Midbrain (tissue), 1 donor: ENCODE data around the gene TSEN2.

Experiments
- DNase-seq: peaks from one replicate; lab custom pipeline; 2025; lab: John Stamatoyannopoulos, UW

Gene TSEN2

DNA sequence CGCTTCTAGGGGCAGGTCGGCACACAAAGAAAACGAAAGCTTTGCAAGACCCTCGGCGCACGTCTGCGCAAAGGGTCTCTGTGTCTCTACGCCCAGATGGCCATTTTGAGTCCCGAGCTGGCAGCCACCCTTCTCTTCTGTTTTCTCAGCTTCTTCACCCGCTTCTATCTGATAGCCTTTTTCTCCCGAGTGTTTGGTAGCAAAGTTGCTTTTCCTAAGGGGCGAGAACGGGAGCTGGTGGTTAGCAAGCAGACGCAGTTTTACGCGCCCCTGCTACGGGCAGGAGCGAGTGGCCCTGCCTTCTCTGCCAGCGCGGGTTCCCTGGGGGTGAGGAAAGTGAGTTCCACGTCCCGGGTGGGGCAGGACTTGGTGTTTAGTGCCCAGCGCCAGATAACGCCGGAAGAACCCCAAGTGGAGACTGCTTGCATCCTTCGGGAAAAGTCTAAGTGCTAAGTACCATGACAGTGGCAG is 69.7 kb downstream of the TSEN2 start:
- DNase-seq, result no peak

DNA sequence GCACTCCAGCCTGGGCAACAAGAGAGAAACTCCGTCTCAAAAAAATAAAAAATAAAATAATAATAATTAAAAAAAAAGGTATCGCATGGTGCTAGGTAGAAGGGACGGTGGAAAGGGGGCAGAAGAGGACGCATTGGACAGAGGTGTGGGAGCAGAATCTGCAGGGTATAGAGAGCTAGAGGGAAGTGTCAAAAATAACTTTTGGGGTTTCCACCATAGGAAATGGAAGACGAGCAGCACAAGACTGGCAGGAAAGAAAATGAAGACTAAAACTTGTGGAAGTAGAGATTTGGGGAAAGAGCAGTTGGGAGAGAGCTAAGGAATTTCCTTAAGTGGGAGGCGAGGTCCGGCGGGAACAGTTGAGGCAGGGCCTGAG is 72.0 kb downstream of the TSEN2 start:
- DNase-seq, result no peak

DNA sequence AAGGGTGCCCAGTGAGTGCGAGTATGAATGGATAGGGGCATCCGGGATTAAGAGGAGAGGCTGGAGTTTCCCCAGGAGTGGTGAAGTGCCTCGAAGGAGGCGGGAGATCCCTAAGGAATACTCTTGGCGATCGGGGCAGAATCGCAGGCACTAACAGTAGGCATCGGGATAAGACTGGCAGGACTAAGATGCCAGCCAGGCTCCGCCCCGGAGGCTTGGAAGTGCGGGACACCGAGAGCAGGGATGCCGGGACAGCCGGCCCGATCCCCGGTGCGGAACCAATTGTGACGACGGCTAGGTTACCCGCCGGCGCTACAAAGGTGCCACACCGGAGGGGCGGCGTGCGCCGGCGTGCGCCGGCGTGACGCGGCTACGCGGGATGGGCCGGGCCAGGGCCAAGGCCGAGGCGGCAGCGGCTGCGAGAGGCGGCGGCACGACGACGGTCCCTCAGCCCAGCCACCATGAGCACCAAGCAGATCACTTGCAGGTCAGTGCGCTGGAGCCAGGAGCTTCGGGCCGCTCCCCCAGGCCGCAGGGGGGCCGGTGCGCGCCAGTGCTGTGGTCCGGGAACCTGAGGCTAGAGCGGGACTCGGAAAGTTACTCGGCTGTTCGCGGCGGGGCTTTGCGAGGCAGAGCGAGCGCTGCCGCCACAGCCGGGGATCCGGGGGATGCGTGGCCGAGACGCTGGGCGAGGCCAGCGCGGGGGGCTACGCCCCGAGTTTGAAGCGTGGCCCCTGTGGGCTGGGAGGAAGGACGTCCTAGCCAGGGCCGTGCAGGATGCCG is 72.6 kb downstream of the TSEN2 start, which contains the start of gene MKRN2:
Gene MKRN2 (plus strand): TSS at position 398 of the 783 bp plus-strand sequence. CDS start 64 bp downstream, at position 462.
- DNase-seq, result peak; percentile 90

DNA sequence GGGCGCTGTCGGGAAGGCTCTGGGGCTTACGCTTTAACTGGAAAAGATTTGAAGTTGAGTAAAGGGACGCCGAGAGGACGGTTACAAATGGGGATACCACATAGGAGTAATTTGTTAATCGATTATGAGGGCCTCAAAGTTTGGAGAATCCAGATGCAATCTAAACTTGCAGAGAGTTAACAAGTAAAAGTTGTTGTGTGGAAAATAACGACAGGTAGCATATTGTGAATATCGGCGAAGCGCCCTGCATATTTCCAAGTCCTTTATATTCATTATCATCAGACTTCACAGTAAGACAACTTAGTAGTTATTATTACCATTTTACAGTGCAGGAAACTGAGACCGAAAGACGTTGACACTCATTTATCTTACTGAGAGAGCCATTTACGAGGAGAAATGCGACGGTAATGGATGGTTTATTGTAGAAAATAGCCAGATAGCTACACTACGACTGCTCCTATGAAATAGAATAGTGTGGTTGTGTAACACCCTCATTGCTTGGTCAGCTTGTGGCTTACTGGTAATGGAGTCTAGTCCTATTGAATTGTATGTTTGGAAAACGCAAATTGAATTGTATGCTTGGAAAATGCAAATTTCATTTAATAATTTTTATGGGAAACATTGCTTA is 73.3 kb downstream of the TSEN2 start:
- DNase-seq, result no peak

DNA sequence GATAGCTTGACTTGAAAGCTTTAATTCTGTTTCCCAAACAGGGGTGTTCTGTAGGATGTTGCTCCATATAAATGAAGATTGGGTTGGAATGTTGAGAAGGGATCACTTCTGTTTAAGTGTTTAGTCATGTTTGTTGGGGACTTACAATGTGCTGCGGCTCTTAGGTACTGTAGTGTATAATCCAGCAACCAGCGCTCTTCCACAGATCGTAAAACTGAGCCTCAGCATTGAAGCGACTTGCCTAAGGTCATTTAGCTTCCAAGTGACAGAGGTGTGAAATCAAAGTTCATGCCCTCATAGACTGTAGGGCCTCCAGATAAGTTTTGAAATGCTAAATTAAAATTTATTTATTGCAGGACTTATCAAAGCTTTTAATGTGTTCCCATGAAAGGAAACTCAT is 74.4 kb downstream of the TSEN2 start:
- no peak for DNase-seq

DNA sequence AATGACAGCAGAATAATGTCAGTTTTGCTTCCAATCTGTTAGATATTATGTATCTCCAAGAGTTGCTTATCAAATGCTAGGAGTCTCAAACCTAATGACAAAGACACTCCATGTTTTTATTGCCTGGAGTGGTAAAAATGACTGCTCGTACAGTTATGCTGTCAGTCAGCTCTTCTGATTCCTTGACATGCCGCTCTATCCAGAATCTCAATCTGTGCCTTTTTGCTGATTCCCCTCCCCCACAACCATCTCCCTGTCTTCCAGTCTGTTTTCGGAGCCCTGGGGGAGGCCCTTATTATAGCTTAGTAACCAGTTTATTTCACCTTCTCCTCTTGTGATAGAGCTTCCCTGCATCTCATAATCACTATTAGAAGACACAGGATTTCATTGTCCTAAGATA is 75.2 kb downstream of the TSEN2 start:
- no peak for DNase-seq

DNA sequence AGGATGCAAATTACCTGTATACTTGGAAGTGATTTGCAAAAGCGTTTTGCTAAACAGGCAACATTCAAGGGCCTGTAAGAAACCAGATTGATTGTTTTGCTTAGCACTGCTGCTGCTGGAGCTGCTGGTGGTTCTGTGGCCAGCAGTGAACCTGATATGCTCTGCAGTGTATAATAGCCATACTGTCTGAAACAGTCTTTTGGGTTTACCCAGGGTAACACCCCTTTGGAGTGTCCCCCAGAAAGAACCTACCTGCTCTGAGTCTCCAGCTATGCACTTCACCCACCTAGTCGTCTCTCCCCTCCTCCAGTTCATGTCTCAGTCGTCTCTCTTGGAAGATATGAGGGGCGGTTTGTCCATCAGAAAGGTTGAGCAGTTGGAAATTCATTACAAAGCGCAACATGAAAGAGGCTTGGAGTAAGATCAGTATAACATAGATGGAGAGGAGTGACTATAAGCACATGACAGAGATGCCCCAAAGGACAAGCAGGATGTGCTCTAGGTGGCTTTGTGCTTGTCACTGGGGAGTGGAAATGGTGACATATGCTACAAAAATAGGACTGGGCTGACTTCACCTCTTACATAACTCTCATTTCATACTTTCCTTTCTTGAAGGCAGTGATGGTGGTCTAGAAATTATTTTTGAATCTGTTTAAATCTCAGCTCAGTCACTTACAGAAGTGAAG is 76.4 kb downstream of the TSEN2 start:
- no peak for DNase-seq

DNA sequence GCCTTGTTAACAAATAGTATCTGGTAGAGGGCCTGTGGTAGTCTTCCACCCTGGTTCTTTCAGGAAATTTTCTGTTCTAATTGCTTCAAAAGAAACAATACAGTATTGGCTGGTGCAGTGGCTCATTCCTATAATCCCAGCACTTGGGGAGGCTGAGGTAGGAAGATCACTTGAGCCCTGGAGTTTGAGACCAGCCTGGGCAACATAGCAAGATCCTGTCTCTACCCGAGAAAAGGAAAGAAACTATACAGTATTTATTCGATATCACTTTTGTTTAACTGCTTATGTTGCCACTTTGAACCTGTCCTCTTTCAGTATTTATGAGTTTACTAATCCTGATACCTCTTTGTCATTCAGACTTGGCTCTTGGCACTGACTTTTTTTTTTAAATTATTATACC is 77.1 kb downstream of the TSEN2 start:
- DNase-seq, result no peak

DNA sequence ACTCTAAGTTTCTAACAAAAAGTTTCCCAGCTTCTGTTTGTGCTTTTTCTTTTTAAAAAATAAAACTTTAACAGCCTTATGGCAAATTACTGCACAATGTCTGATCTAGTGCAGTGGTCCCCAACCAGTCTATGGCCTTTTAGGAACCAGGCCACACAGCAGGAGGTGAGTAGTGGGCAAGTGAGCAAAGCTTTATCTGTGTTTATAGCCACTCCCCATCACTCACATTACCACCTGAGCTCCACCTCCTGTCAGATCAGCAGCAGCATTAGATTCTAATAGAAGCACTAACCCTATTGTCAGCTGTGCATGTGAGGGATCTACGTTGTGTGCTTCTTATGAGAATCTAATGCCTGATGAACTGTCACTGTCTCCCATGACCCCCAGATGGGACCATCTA is 78.2 kb downstream of the TSEN2 start:
- no peak for DNase-seq

DNA sequence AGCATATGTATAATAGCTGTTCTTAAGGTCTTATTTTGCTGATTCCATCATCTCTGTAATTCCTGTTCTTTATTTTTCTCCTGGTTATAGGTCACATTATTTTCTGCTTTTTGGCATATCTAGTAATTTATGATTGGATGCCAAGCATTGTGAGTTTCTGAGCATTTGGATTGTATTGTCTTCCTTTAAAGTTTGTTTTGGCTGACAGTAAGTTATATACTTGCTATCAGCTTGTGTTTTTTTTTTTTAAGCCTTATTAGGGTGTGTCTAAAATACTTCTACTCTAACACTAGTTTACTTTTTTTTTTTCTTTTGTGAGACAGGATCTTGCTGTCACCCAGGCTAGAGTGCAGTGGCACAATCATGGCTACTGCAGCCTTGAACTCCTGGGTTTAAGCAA is 82.7 kb downstream of the TSEN2 start:
- DNase-seq, result no peak

DNA sequence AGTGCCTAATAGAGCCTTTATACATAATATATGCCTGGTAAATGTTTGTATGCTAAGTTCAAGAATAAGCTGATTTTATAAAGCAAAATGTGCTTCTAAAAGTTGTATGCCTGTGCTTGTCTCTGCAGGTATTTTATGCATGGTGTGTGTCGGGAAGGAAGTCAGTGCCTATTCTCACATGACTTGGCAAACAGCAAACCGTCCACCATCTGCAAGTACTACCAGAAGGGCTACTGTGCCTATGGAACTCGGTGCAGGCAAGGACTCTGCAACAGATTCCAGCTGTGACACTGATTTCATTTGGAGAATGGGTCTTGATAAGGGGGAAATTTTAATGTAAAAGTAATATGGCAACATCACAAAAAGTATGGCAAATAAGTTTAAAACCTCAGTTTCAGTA is 84.5 kb downstream of the TSEN2 start:
- DNase-seq, result no peak

DNA sequence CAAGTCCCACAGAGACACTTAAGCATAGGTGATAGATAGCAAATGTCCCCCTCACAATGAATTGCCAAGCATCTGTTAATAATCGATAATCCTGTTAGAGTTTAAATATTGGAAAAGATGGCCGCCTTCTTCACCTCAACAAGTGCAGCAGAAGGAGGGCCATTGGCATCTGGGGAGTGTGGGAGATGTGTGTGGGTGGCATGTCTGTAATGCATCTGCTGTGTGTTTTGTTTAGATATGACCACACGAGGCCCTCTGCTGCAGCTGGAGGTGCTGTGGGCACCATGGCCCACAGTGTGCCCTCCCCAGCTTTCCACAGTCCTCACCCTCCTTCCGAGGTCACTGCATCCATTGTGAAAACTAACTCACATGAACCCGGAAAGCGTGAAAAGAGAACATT is 85.6 kb downstream of the TSEN2 start:
- no peak for DNase-seq

DNA sequence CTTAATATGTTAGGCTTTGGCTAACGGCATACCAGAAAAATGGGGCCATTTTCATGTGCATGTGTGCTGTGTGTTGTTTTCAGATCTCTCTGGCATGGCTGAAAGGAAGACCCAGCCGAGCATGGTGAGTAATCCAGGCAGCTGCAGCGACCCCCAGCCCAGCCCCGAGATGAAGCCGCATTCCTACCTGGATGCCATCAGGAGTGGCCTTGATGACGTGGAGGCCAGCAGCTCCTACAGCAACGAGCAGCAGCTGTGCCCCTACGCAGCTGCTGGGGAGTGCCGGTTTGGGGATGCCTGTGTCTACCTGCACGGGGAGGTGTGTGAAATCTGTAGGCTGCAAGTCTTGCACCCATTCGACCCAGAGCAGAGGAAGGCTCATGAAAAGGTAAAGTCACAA is 87.7 kb downstream of the TSEN2 start:
- no peak for DNase-seq

DNA sequence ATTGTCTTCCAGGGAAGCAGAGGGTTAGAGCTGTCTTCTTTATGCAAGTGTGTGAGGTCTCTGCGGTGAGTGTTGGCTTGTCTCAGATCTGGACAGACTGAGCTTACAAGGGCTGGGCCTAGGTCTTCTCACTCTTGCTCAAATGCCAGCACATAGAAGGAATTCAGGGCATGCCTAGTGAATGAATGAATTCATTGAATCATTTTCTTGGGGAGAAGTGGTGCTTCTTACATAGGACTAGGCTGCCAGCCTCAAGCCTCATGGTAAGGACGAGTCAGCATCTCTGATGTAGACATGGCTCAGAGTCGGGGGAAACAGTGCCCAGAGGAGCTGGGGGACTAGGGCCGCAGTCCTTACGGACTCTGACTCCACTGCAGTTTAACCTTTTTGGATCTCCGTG is 89.9 kb downstream of the TSEN2 start:
- DNase-seq, result no peak

DNA sequence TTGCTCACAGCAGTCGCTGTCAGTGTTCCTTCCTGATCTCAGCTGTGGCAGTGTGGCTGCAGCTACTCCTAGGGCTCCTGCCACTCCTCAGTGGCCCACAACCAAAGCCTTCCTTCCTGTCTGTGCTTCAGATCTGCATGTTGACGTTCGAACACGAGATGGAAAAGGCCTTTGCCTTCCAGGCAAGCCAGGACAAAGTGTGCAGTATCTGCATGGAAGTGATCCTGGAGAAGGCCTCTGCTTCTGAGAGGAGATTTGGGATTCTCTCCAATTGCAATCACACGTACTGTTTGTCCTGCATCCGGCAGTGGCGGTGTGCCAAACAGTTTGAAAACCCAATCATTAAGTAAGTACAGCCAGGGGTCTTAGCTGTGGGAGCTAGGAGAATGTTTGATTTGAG is 90.4 kb downstream of the TSEN2 start:
- DNase-seq, result no peak

DNA sequence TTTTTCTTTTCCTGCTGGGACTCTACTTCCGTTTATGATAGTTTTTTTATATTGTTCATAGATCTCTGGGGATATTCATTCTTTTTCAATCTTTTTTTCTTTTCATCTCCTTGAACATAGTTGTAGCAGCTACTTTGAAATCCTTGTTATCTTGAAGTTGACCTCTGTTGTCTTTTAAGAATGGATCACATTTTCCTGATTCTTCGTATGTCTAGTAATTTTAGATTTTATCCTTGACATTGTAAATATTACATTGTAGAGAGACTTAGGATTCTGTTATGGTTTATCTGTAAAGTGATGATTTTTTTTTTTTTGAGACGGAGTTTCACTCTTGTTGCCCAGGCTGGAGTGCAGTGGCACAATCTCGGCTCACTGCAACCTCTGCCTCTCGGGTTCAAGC is 93.1 kb downstream of the TSEN2 start:
- no peak for DNase-seq

DNA sequence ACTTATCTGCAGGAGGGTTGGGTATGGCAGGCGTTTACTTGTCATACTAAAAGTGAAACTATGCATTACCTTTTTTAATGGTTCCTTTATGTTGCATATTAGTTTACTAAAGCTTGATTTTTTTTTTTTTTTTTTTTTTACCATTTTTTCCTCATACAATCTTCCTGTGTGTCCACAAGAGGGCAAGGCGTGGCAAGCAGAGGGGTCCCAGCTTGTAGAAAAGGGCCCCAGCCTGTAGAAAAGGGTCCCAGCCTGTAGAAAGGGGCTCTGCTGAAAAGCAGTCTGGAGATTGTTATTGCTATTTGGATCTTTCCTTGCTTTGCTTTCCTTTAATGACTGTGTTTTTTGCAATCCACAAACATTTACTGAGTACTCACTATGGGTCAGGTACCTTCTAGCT is 94.5 kb downstream of the TSEN2 start:
- DNase-seq, result no peak

DNA sequence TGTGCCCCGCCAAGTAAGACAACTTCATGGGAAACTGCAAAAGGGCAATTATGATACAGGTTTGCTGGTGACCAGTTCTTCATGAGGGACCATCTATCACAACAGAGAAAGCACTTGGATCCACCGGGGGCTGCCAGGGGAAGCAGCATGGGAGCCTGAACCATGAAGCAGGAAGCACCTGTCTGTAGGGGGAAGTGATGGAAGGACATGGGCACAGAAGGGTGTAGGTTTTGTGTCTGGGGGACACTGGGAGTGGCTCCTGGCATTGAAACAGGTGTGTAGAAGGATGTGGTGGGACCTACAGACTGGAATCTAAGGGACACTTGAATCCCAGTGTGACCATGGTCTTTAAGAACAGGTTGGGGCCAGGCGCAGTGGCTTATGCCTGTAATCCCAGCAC is 95.2 kb downstream of the TSEN2 start:
- DNase-seq, result no peak

DNA sequence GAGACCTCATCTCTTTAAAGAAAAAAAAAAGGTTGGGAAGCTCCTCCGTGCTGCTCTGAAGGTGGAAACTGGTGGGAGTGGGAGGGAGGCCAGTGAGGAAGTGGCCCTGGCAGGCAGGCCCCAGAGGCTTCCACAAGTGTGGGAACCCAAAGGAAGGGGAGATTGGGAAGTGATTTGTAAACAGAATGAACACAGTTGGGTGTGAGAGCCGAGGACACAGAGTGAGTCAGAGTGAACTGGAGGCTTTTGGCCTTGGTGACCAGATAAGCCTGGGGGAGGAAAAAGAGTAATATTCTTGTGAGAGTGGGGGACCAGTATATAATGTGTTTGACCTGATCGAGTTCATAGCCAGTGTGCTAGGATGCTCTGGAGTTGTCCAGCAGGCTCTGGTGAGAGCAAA is 95.6 kb downstream of the TSEN2 start:
- no peak for DNase-seq

DNA sequence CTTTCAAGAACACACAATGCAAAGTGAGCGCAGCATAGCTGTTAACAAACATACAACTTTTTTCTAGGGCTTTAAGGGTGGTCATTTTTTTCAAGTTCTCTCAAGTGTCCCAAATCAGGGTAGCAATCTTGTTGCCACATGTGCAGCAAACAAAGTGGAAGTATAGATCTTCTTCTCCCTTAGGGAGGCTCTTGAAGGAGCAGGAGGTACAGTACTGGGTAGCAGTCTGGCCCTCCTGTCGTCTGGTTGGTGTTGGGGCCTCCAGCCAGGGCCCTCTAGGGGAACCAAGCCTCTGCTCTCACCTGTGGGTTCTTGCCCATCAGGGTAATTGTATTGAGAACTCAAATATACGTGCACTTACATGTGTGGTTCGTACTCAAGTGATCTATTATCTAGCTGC is 98.5 kb downstream of the TSEN2 start:
- no peak for DNase-seq
